Spleen (tissue), 11 donors: ENCODE measurements around the gene SMAD3. TPM values are rescaled to one million over a fixed set of nuclear protein-coding genes. Genes with fewer than 3 reads are reported as not detected.

Experiments
- DNase-seq: peaks from one replicate; pipeline ENCODE4 v3.0.0-alpha.2; 2020
- H3K27ac ChIP-seq, 8 donors: fragments of 200-600 bp; sonication (generic) in 7 of 8; 1 replicate in 4 of 8; 2 replicates in 4 of 8; pipeline versions ENCODE4 v1.5.0 to v1.8.0; 2016 to 2021; ENCODE audit warnings: inconsistent platforms in 4 of 8, mild to moderate bottlenecking in 4 of 8, moderate library complexity in 1 of 8
- H3K27me3 ChIP-seq, 7 donors: fragments of 200-600 bp; sonication (generic) in 6 of 7; replicated peaks in 1 of 7; 1 replicate in 4 of 7; 2 replicates in 3 of 7; pipeline versions ENCODE4 v1.5.0 to v1.8.0; 2016 to 2021; ENCODE audit warnings: inconsistent platforms in 3 of 7, mild to moderate bottlenecking in 1 of 7
- H3K36me3 ChIP-seq, 6 donors: fragments of 200-600 bp; sonication (generic) in 5 of 6; 1 replicate in 4 of 6; 2 replicates in 2 of 6; pipeline versions ENCODE4 v1.5.0 to v1.8.0; 2016 to 2021; ENCODE audit warnings: inconsistent platforms in 2 of 6
- H3K4me1 ChIP-seq, 6 donors: fragments of 200-600 bp; sonication (generic) in 5 of 6; 1 replicate in 3 of 6; 2 replicates in 3 of 6; pipeline versions ENCODE4 v1.5.0 to v1.8.0; 2016 to 2021; ENCODE audit warnings: inconsistent platforms in 3 of 6
- H3K4me3 ChIP-seq, 8 donors: fragments of 200-600 bp; sonication (generic) in 7 of 8; 1 replicate in 4 of 8; 2 replicates in 4 of 8; pipeline versions ENCODE4 v1.5.0 to v1.8.0; 2016 to 2021; ENCODE audit warnings: inconsistent platforms in 4 of 8, mild to moderate bottlenecking in 4 of 8, moderate library complexity in 2 of 8
- H3K9me3 ChIP-seq, 8 donors: fragments of 200-600 bp; sonication (generic) in 7 of 8; 1 replicate in 4 of 8; 2 replicates in 4 of 8; pipeline versions ENCODE4 v1.5.0 to v1.8.0; 2016 to 2021; ENCODE audit warnings: inconsistent platforms in 4 of 8
- CTCF ChIP-seq, 11 experiments: fragments of 200-600 bp in 7 of 11; fragments of 450-650 bp in 4 of 11; sonication (generic) in 4 of 11; IDR thresholded peaks in 8 of 11; conservative IDR thresholded peaks in 3 of 11; 1 replicate in 7 of 11; 2 replicates in 4 of 11; pipeline versions ENCODE4 v1.4.0 to v1.8.0; 2016 to 2021; ENCODE audit warnings: antibody characterized with exemption in 11 of 11, inconsistent platforms in 4 of 11, mild to moderate bottlenecking in 1 of 11
- POLR2A ChIP-seq, 3 donors: fragments of 450-650 bp; IDR thresholded peaks; one replicate each; pipeline ENCODE4 v1.5.1; 2017; ENCODE audit warnings: antibody characterized with exemption in 3 of 3, mild to moderate bottlenecking in 1 of 3
- POLR2AphosphoS5 ChIP-seq, 3 donors: sonication (generic); formaldehyde crosslinking; IDR thresholded peaks; one replicate each; pipeline ENCODE4 v1.5.1; 2017; ENCODE audit warnings: antibody characterized with exemption in 3 of 3
- WGBS, 5 donors: extraction: QIAGEN DNeasy Blood & Tissue Kit in 3 of 5; methylation state at CpG; one replicate each; pipeline versions ENCODE4 v1.1.5 to v1.1.7; 2013 to 2018; 5-methylcytosine and 5-hydroxymethylcytosine counted together
- intact Hi-C: fragments of 100-400 bp; cut with DNase I; formaldehyde crosslinking; loops from one replicate; pipeline ENCODE4 v1.15.0; 2023; ENCODE audit warnings: low total_unique reads
- polyA plus RNA-seq, 3 donors: library from polyadenylated mRNA; stranded (reverse); fragments of 200-250 nt; gene quantifications; one replicate each; pipeline ENCODE4 v1.2.1, GENCODE V29; 2013
- total RNA-seq, 7 donors: library from RNA; depleted of rRNA in 3 of 7; stranded (reverse); fragments of >200 nt in 3 of 7; fragmentation: NEBNext Ultra II Directional in 4 of 7; extraction: Animal tissue kit (Norgen Biotek cat#: 25700) in 4 of 7; gene quantifications; one replicate each; pipeline versions ENCODE4 v1.1.0 to v1.2.1, GENCODE V29; 2016 to 2021
- donor health status: healthy with polysubstance abuse.
- donor health status: DM: no; HTN: no; CAD: no; lungs with moderate emphysema.
- donor health status: DM: no; HTN: no; CAD: no.
- donor health status: Bipolar disorder and iron deficiency.
- donor health status: healthy.
- donor health status: DM: no; HTN: no; CAD: no.
- donor health status: DM: yes; HTN: yes; CAD: no.

The SMAD3 gene
- total and polyA plus RNA-seq, 10 donors: 8.3 to 78.4 (median 33.7) TPM

GRCh38 chr15:67063689-67064606 lies 1.5 kb upstream of the SMAD3 start:
- peaks cover 22 to 50% (median 34%) of the 10 kb centered on the region in 6 donors for H3K4me1 ChIP-seq

GRCh38 chr15:67064607-67065530 lies 533 bp upstream of the SMAD3 start:
- Histone ChIP-seq H3K4me3 (peak overlapping the region; percentile 57 to 90 (median 82)), H3K9me3 (no peaks in the 10 kb centered on the region), H3K27me3 (no peaks in the 10 kb centered on the region), H3K27ac (peak overlapping the region; percentile 75 to 89 (median 86)), H3K36me3 (no peaks in the 10 kb centered on the region), H3K4me1 (peaks cover 29 to 57% (median 44%) of the 10 kb centered on the region in 6 donors)
- intact Hi-C loops: no loop called here
- WGBS, 5 donors: 5 to 24% (median 7%) methylated on average over 11 to 75 of the region's 75 CpGs
- TF ChIP-seq POLR2AphosphoS5 (IDR thresholded peaks at IDR 0.05): no peak
- TF ChIP-seq CTCF (IDR thresholded peaks at IDR 0.05 in 8 of 11, conservative IDR thresholded peaks at IDR 0.05 in 3 of 11): peak in 5 of 11 experiments; percentile 6 to 20 (median 12)
- DNase-seq: peak; percentile 92

More at GRCh38 chr15:67063689-67064606, 1.5 kb upstream of the SMAD3 start:
- H3K27me3 ChIP-seq: no peaks in the 10 kb centered on the region
- H3K27ac ChIP-seq: peak overlapping the region in 5 of 8 donors; percentile 85 to 89 (median 87)
- H3K9me3 ChIP-seq: no peaks in the 10 kb centered on the region
- WGBS, 5 donors: 57 to 89% (median 73%) methylated on average over 33 of the region's 33 CpGs
- DNase-seq: no peak
- intact Hi-C loops: no loop called here
- no peak for TF ChIP-seq POLR2A (IDR thresholded peaks at IDR 0.05)
- TF ChIP-seq POLR2AphosphoS5 (IDR thresholded peaks at IDR 0.05): peak in 1 of 3 donors; percentile 71
- peak overlapping the region in 1 of 8 donors; percentile 87 for H3K4me3 ChIP-seq
- no peaks in the 10 kb centered on the region for H3K36me3 ChIP-seq

- intact Hi-C loops: no loop called here
- H3K27ac ChIP-seq: peak overlapping the region; percentile 83 to 89 (median 86)
Observed at GRCh38 chr15:67066041-67066958, 898 bp downstream of the SMAD3 start.

GRCh38 chr15:67066959-67067853 lies 1.8 kb downstream of the SMAD3 start:
- H3K36me3 ChIP-seq: peaks cover 0 to 12% (median 0%) of the 10 kb centered on the region in 6 donors
- 19 to 25% (median 21%) methylated on average over 27 to 28 of the region's 28 CpGs for WGBS, 5 donors
- TF ChIP-seq POLR2A (IDR thresholded peaks at IDR 0.05) (no peak), POLR2AphosphoS5 (IDR thresholded peaks at IDR 0.05) (no peak), CTCF (IDR thresholded peaks at IDR 0.05 in 8 of 11, conservative IDR thresholded peaks at IDR 0.05 in 3 of 11) (no peak)
- peak overlapping the region; percentile 83 to 89 (median 86) for H3K27ac ChIP-seq
- H3K4me1 ChIP-seq: peaks cover 34 to 80% (median 57%) of the 10 kb centered on the region in 6 donors
- no peak for DNase-seq
- no peaks in the 10 kb centered on the region for H3K27me3 ChIP-seq
- intact Hi-C loops: no loop called here
- H3K9me3 ChIP-seq: no peaks in the 10 kb centered on the region
- H3K4me3 ChIP-seq: peak overlapping the region; percentile 57 to 90 (median 82)

More at GRCh38 chr15:67066041-67066958, 898 bp downstream of the SMAD3 start:
- DNase-seq: peak; percentile 84
- Histone ChIP-seq H3K9me3 (no peaks in the 10 kb centered on the region), H3K4me3 (peak overlapping the region; percentile 57 to 90 (median 82)), H3K27me3 (no peaks in the 10 kb centered on the region), H3K4me1 (peaks cover 30 to 71% (median 53%) of the 10 kb centered on the region in 6 donors), H3K36me3 (peaks cover 0 to 7% (median 0%) of the 10 kb centered on the region in 6 donors)
- 0 to 2% (median 1%) methylated on average over 50 to 72 of the region's 72 CpGs for WGBS, 5 donors
- TF ChIP-seq POLR2AphosphoS5 (IDR thresholded peaks at IDR 0.05) (peak in 2 of 3 donors; percentile 12 to 53), POLR2A (IDR thresholded peaks at IDR 0.05) (no peak)
